ENCODE measurements around the gene GGT7.

- TF ChIP-seq, protein P1, sequence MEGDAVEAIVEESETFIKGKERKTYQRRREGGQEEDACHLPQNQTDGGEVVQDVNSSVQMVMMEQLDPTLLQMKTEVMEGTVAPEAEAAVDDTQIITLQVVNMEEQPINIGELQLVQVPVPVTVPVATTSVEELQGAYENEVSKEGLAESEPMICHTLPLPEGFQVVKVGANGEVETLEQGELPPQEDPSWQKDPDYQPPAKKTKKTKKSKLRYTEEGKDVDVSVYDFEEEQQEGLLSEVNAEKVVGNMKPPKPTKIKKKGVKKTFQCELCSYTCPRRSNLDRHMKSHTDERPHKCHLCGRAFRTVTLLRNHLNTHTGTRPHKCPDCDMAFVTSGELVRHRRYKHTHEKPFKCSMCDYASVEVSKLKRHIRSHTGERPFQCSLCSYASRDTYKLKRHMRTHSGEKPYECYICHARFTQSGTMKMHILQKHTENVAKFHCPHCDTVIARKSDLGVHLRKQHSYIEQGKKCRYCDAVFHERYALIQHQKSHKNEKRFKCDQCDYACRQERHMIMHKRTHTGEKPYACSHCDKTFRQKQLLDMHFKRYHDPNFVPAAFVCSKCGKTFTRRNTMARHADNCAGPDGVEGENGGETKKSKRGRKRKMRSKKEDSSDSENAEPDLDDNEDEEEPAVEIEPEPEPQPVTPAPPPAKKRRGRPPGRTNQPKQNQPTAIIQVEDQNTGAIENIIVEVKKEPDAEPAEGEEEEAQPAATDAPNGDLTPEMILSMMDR (IDR thresholded peaks at IDR 0.05; ENCODE audit: poor library complexity, severe bottlenecking): no peak
- TF ChIP-seq POLR2AphosphoS5 (IDR thresholded peaks at IDR 0.05): no peak
- no peak for TF ChIP-seq TAF1 (IDR thresholded peaks at IDR 0.05; ENCODE audit: low read depth)
Measured at GRCh38 chr20:34806255-34806654, 66.4 kb downstream of the GGT7 start.
